ENCODE results near the gene RENBP.
A peak's percentile ranks its signal among the peaks of the same experiment; 100 is the strongest.

Gene RENBP

DNA sequence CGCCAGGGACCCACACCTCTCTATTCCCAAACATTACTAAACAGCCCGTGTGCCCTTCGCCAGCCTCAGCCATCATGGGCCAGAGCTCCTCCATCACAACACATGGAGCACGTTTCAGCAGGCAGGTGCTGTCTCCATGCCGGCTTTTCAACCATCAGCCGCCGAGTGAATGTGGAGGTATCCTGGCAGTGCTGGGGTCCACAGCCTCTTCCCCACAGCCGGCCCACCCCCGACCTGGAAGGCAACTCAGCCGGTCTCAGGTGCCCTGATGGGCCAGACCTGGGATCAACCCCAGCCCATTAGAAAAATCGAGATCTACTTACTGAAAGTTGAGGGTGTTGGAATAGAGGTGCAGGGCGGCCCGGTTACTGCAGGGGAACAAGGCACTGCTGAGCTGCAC, 12.7 kb downstream of the RENBP start:
- DNase-seq: no peak

DNA sequence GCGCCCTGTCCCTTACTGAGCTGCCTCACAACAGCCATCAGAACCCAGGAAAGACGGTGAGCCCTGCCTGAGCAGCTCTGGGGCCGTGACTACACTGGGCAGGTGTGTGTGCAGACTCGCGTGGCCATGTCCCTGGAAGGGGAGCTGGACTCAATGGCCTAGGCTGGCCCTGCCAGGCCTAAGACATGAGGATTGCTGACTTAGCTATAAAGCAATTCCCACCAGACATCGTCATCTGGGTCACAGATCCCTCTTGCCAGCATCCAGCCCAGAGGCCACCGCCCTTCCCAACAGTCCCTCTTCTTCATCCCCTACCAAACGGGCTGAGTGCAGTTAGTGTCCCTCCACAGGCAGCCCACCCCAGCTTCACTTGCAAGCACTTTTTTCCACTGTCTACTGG, 13.3 kb downstream of the RENBP start:
- DNase-seq: no peak

GRCh38 chrX:153930011-153930910, 14.2 kb downstream of the RENBP start:
- no peak for DNase-seq

GRCh38 chrX:153929576-153929975, 14.9 kb downstream of the RENBP start:
- no peak for DNase-seq

DNA sequence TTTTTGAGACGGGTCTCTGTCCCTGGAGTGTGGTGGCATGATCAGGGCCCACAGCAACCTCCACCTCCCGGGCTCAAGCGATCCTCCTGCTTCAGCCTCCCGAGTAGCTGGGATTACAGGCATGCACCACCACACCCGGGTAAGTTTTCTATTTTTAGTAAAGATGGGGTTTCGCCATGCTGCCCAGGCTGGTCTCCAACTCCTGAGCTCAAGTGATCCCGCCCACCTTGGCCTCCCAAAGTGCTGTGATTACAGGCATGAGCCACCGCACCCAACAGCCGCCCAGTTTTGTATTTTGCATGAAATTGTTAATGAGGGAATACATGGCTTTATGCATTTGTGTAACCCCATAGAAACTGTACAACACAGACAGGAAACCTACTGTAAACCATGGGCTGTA, 15.6 kb downstream of the RENBP start:
- DNase-seq: no peak

GRCh38 chrX:153927922-153928760, 16.3 kb downstream of the RENBP start:
- DNase-seq: peak; percentile 85

DNA sequence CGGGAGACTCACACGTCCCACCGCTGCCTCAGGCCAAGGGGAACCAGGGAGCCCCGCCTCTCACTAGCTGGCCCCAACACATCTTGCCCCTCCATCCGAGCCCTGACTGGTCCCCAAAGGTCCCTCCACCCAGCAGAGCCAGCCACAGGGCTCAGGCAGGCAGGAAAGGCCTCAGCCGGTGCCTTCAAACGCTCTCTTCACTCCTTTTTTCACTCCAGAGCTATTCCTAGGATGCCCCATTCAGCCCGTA, 16.8 kb downstream of the RENBP start:
- no peak for DNase-seq

DNA sequence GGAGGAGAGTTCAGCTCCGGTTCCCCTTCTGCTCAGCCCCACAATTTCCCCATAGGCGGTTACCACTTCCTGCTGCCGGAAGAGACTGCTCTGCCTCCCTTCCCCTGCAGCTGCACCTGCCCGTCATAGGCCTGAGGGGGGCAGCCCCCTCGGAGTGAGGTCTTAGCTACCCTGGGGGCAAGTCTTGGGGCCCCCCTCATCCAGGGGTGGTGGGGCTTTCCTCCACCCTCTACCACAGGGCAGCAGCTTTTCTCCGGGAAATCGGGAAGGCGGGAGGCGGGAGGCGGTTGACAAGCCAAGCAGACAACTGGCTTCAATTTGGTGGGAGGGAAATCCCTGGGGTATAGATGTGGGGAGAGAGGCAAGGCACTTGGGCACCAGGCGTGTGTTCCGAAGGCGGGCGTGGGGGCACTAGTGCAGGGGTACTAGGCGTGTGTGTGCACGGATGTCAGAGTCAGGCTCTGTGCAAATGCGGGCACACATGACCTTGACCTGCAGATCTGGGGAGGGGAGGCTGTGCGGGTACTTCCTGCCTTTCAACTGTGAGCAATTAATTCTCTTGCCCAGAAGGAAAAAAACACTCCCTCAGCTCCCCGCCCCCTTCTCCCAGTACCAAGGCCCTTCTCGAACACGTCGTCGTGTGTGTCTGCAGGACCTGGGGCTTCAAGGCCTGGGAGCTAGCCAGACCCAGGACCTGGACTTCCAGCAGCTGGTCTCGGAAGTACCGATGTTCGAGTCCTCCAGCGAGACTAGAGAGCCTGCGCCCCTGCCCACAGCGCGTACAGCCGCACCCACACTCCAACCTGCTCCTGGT, 17.4 kb downstream of the RENBP start:
- DNase-seq: no peak

GRCh38 chrX:153926552-153926857, 17.9 kb downstream of the RENBP start:
- no peak for DNase-seq

DNA sequence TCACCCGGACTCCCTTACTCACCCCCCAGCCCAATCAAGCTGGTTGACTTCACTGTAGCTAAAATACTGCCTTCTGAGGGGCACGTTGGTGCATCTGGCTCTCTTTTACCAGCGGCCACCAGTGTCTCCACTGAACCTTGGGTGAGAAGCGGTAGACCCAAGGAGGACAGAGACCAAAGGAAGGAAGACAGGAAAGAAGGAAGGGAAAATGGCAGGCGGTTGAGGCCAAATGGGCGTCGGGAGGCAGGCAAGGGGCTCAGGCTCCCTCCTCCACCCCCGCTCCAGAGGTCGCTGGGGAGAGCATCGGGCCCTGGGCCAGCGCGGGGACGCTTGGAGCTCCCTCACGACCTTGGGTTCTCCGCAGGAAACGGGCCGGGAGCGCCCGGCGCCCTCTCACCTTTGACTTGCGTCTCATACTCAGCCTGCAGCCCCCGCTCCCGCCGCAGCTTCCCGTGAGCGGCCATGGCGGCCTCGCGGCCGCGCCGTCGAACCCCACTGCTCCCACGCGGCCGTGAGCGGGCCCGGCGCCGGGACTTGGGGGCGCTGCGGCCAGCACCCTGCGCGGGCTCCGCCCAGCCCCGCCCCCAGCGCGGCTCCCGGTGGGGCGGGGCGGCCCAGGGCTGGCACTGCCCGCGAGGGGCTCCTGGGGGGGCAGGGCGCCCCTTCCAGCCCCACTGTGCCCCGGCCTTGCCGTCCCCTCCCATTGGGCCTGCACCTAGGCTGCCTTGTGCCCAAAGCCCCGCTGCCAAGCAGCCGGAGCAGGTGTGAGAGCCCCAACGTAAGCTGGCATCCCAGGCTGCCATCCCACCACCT, 18.5 kb downstream of the RENBP start, which contains the start of gene ARHGAP4:
TSS of gene ARHGAP4 (minus strand) at position 526 of the 813 bp plus-strand sequence. CDS start at position 464, 62 bp downstream.
- DNase-seq: no peak

- peak; percentile 26 for DNase-seq
Observed at GRCh38 chrX:153925387-153925738, 19.1 kb downstream of the RENBP start.

- DNase-seq: no peak
Observed at GRCh38 chrX:153924149-153924861, 20.1 kb downstream of the RENBP start.

GRCh38 chrX:153922932-153923857, 21.2 kb downstream of the RENBP start:
- no peak for DNase-seq

DNA sequence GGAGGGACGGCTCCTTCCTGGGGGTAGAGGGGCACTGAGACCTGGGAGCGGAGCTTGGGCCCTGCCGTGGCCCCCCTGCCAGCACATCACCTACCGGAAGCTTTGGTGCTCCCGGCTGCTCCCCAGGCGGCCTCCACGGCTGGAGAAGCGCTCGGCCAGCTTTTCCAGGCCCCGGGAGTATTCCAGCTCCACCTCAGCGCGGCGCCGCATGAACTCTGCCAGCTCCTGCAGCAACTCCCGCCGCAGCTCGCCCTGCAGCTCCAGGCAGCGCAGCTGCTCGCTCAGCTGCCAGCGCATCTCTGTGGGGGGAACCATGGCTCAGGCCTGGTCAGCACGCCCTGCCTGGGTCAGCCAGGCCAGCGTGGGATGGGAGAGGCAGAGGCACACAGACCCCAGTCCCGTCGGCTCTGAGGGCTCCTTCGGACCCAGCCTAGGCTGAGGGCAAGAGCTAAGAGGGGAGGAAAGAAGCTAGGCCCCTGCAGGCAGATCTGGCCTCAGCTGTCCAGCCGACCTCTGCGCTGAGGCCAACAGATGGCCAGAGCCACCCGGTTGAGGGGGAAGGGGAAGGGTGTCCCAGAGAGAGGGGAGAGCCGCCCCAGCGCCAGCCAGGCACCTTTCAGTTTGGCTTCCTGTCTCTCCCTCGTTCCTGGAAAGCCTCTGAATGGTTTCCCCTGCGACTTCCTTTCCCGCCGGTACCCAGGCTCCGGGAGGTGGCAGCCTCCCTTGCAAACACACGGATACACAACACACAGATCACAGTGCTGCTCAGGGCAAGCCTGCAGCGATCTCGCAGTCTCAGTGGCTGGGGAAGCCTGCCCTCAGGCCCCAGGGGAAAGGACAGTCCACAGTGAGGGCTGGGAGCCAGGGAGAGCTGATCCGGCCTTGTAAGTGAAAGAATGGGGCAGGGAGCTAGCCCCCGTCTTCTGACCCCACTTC, 22.7 kb downstream of the RENBP start:
- no peak for DNase-seq

GRCh38 chrX:153921070-153921469, 23.4 kb downstream of the RENBP start:
- DNase-seq: no peak

GRCh38 chrX:153920546-153920945, 23.9 kb downstream of the RENBP start:
- DNase-seq: no peak

- DNase-seq: no peak
Observed at GRCh38 chrX:153919281-153919680, 25.2 kb downstream of the RENBP start.

GRCh38 chrX:153917869-153918268, 26.6 kb downstream of the RENBP start:
- DNase-seq: no peak

DNA sequence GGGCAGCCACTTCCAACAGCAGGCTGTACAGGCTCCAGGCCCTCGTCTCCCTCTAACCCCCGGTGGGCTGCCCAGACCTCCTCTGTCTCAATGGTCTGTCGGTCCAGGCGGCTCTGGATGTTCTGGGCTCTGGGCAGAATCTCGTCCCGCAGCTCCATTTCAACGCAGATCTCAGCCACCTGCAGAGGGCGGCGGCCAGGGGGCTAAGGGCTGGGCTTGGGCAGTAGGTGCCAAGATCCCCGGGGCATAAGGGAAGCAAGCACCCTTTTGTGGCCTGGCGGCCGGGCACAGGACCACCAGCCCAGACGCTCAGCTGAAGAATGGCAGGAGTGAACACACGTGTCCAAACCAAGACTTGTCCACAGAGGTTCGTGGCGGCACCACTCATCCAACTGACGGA, 30.7 kb downstream of the RENBP start:
- no peak for DNase-seq

DNA sequence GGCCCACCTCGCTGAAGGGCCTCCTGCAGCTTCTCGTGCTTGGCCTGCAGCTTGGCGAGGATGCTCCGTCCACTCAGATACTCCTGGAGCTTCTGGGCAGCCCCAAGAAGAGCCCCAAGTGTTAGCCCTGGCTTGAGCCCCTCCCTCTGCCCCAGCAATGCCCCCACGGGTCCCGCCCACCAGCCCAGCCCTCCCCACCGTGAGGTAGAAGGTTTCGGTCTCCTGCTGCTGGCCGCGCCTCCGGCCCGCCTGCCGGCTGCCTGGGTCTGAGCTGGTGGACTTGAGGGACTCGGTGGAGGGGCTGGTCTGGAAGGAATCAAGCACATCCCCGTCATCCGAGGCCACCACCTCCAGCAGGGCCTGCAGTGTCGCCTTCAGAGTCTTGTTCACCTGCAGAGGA, 31.2 kb downstream of the RENBP start:
- no peak for DNase-seq

Data from NCI-H1048 (cell line).